Upper lobe of left lung (tissue), 6 donors: Measurements from ENCODE around the gene PLCB1. TPM values are rescaled to one million over a fixed set of nuclear protein-coding genes. Genes with fewer than 3 reads are reported as not detected.

Experiments used
- ATAC-seq, 2 donors: fragments of 200-7000 bp; cut with Tn5 transposase; one replicate each; pipeline ENCODE4 v1.9.1; 2022; ENCODE audit warnings: mild to moderate bottlenecking in 2 of 2, moderate library complexity in 2 of 2; ENCODE audit not compliant: low FRiP score in 2 of 2
- DNase-seq, 2 donors: peaks; one replicate each; pipeline ENCODE4 v3.0.0-alpha.2; 2019 to 2020
- H3K27ac ChIP-seq, 4 donors: fragments of 200-600 bp; sonication (generic); one replicate each; pipeline ENCODE4 v1.5.1; 2016 to 2019
- H3K27me3 ChIP-seq, 4 donors: fragments of 200-600 bp; sonication (generic); one replicate each; pipeline ENCODE4 v1.5.1; 2017 to 2019
- H3K36me3 ChIP-seq, 4 donors: fragments of 200-600 bp; sonication (generic); one replicate each; pipeline ENCODE4 v1.5.1; 2016 to 2019
- H3K4me1 ChIP-seq, 4 donors: fragments of 200-600 bp; sonication (generic); one replicate each; pipeline ENCODE4 v1.5.1; 2018 to 2019
- H3K4me3 ChIP-seq, 4 donors: fragments of 200-600 bp; sonication (generic); one replicate each; pipeline ENCODE4 v1.5.1; 2017 to 2019; ENCODE audit warnings: mild to moderate bottlenecking in 2 of 4, moderate library complexity in 1 of 4
- H3K9me3 ChIP-seq, 4 donors: fragments of 200-600 bp; sonication (generic); one replicate each; pipeline ENCODE4 v1.5.1; 2018 to 2019
- CTCF ChIP-seq, 6 experiments: fragments of 450-650 bp in 4 of 6; fragments of 200-600 bp in 2 of 6; sonication (generic) in 2 of 6; IDR thresholded peaks; one replicate each; pipeline ENCODE4 v1.5.1; 2016 to 2019; ENCODE audit warnings: antibody characterized with exemption in 6 of 6
- EP300 ChIP-seq, 4 donors: sonication (generic); formaldehyde crosslinking; IDR thresholded peaks; one replicate each; pipeline ENCODE4 v1.5.1; 2017; ENCODE audit warnings: antibody characterized with exemption in 4 of 4, control low read depth in 2 of 4
- POLR2A ChIP-seq, 4 donors: fragments of 450-650 bp; IDR thresholded peaks; one replicate each; pipeline ENCODE4 v1.5.1; 2016 to 2017; ENCODE audit warnings: antibody characterized with exemption in 4 of 4, mild to moderate bottlenecking in 2 of 4
- POLR2AphosphoS5 ChIP-seq, 2 donors: sonication (generic); formaldehyde crosslinking; IDR thresholded peaks; one replicate each; pipeline ENCODE4 v1.5.1; 2017; ENCODE audit warnings: antibody characterized with exemption in 2 of 2
- WGBS, 2 donors: methylation state at CpG; one replicate each; pipeline ENCODE4 v1.1.5; 2017 to 2018; 5-methylcytosine and 5-hydroxymethylcytosine counted together
- total RNA-seq, 6 donors: library from RNA; depleted of rRNA in 4 of 6; stranded (reverse); fragments of >200 nt in 4 of 6; gene quantifications; one replicate each; pipeline versions ENCODE4 v1.1.0 to v1.2.1, GENCODE V29; 2016 to 2021
- donor health status: DM: no; HTN: no; CAD: no; lungs with moderate emphysema.
- donor health status: DM: no; HTN: yes; CAD: no; lungs with severe emphysema.

PLCB1 gene
- total RNA-seq, 6 donors from 2014 or later = 4.8 to 26.2 (median 10.7) TPM

- 78 to 80% methylated on average over 7 of the region's 7 CpGs for WGBS, 2 donors
- ATAC-seq = no peak
- Histone ChIP-seq H3K9me3 (no peaks in the 10 kb centered on the region), H3K27me3 (no peaks in the 10 kb centered on the region), H3K36me3 (no peaks in the 10 kb centered on the region), H3K4me1 (no peaks in the 10 kb centered on the region), H3K27ac (no peak overlapping the region), H3K4me3 (no peak overlapping the region)
- TF ChIP-seq EP300 (IDR thresholded peaks at IDR 0.05) = no peak
- TF ChIP-seq POLR2AphosphoS5 (IDR thresholded peaks at IDR 0.05) = no peak
- no peak for TF ChIP-seq CTCF (IDR thresholded peaks at IDR 0.05)
- TF ChIP-seq POLR2A (IDR thresholded peaks at IDR 0.05) = no peak
- no peak for DNase-seq
Measured at GRCh38 chr20:8487696-8488095, 355.6 kb downstream of the PLCB1 start.

GRCh38 chr20:8489094-8489883, 357.2 kb downstream of the PLCB1 start:
- 78 to 80% methylated on average over 6 of the region's 6 CpGs for WGBS, 2 donors
- H3K27ac ChIP-seq = no peak overlapping the region
- H3K9me3 ChIP-seq = no peaks in the 10 kb centered on the region
- H3K36me3 ChIP-seq = no peaks in the 10 kb centered on the region
- ATAC-seq (no peak), DNase-seq (no peak)
- H3K4me3 ChIP-seq = no peak overlapping the region
- peaks cover 0 to 1% (median under 1%) of the 10 kb centered on the region in 4 donors for H3K4me1 ChIP-seq
- H3K27me3 ChIP-seq = no peaks in the 10 kb centered on the region
- TF ChIP-seq POLR2AphosphoS5 (IDR thresholded peaks at IDR 0.05) (no peak), EP300 (IDR thresholded peaks at IDR 0.05) (no peak), POLR2A (IDR thresholded peaks at IDR 0.05) (no peak), CTCF (IDR thresholded peaks at IDR 0.05) (no peak)

GRCh38 chr20:8490076-8490830, 358.2 kb downstream of the PLCB1 start:
- DNase-seq (no peak), ATAC-seq (no peak)
- Histone ChIP-seq H3K36me3 (no peaks in the 10 kb centered on the region), H3K27ac (no peak overlapping the region), H3K4me3 (no peak overlapping the region), H3K4me1 (peaks cover 0 to 7% (median 2%) of the 10 kb centered on the region in 4 donors), H3K27me3 (no peaks in the 10 kb centered on the region), H3K9me3 (no peaks in the 10 kb centered on the region)
- WGBS, 2 donors = 77 to 82% methylated on average over 3 of the region's 3 CpGs
- TF ChIP-seq EP300 (IDR thresholded peaks at IDR 0.05) (no peak), POLR2AphosphoS5 (IDR thresholded peaks at IDR 0.05) (no peak), CTCF (IDR thresholded peaks at IDR 0.05) (no peak), POLR2A (IDR thresholded peaks at IDR 0.05) (no peak)

GRCh38 chr20:8492173-8492572, 360.1 kb downstream of the PLCB1 start:
- H3K4me3 ChIP-seq = no peak overlapping the region
- no peaks in the 10 kb centered on the region for H3K9me3 ChIP-seq
- H3K27me3 ChIP-seq = no peaks in the 10 kb centered on the region
- TF ChIP-seq CTCF (IDR thresholded peaks at IDR 0.05) = no peak
- no peak for TF ChIP-seq POLR2AphosphoS5 (IDR thresholded peaks at IDR 0.05)
- TF ChIP-seq POLR2A (IDR thresholded peaks at IDR 0.05) = no peak
- no peak for TF ChIP-seq EP300 (IDR thresholded peaks at IDR 0.05)
- H3K27ac ChIP-seq = no peak overlapping the region
- H3K36me3 ChIP-seq = no peaks in the 10 kb centered on the region
- DNase-seq = no peak
- H3K4me1 ChIP-seq = peaks cover 0 to 7% (median 2%) of the 10 kb centered on the region in 4 donors
- ATAC-seq = no peak
